ENCODE measurements around the gene NTRK2.

DNA sequence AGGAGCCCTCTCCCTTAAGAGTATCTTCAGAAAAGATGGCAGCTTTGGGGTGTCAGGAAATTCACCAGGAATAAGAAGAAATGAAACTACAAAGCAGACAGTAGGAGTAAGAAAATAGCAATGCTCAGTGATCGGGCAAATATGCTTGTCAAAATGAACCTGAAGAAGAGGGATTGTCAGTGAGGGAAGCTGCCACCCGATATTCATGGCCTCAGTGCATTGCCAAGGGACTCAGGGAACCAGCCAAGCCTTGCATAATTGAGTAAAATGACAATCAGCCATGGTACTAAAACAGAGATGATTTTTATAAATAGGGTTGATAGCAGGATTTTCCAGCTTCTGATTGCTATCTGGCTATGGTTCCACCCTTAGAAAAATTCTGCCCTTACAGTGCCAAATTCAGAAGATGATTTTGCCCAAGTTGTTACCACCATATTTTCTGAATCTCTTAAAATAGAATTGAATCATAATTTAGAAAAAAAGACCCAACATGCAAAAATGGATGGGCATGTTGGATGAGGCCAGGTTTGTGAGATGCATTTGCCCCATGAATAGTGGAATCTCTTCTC, 274.0 kb downstream of the NTRK2 start:
- TF ChIP-seq, protein P1, sequence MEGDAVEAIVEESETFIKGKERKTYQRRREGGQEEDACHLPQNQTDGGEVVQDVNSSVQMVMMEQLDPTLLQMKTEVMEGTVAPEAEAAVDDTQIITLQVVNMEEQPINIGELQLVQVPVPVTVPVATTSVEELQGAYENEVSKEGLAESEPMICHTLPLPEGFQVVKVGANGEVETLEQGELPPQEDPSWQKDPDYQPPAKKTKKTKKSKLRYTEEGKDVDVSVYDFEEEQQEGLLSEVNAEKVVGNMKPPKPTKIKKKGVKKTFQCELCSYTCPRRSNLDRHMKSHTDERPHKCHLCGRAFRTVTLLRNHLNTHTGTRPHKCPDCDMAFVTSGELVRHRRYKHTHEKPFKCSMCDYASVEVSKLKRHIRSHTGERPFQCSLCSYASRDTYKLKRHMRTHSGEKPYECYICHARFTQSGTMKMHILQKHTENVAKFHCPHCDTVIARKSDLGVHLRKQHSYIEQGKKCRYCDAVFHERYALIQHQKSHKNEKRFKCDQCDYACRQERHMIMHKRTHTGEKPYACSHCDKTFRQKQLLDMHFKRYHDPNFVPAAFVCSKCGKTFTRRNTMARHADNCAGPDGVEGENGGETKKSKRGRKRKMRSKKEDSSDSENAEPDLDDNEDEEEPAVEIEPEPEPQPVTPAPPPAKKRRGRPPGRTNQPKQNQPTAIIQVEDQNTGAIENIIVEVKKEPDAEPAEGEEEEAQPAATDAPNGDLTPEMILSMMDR (IDR thresholded peaks at IDR 0.05), result no peak
- no peak for TF ChIP-seq POLR2A (IDR thresholded peaks at IDR 0.05)
